NCI-H748 treated with DMSO at 0.1 percent for 48 hours (cell line): ENCODE measurements around the gene MARF1.
"Not testable (repeated sequence)": the region's sequence is repeated elsewhere in the genome, so short reads cannot be mapped to it uniquely, and the experiment has no call there.

Experiments used
- DNase-seq: peaks from one replicate; lab custom pipeline; 2025; lab: John Stamatoyannopoulos, UW

Gene MARF1

GRCh38 chr16:15643048-15643945 lies at the start of gene MARF1:
Gene MARF1, minus strand, starts transcription at chr16:15643154. Its CDS starts 3,921 bp downstream, at chr16:15639233.
- DNase-seq, result peak; percentile 74

GRCh38 chr16:15692508-15692907 lies 49.6 kb upstream of the MARF1 start:
- DNase-seq, result not testable (repeated sequence)

- DNase-seq, result no peak
Measured at GRCh38 chr16:15691046-15691445, 48.1 kb upstream of the MARF1 start.

GRCh38 chr16:15690296-15690695 lies 47.3 kb upstream of the MARF1 start:
- no peak for DNase-seq

GRCh38 chr16:15689290-15689689 lies 46.3 kb upstream of the MARF1 start:
- DNase-seq, result no peak

GRCh38 chr16:15686287-15686686 lies 43.3 kb upstream of the MARF1 start:
- DNase-seq, result no peak

GRCh38 chr16:15682105-15682570 lies 39.2 kb upstream of the MARF1 start:
- DNase-seq, result no peak

GRCh38 chr16:15677447-15677846 lies 34.5 kb upstream of the MARF1 start:
- DNase-seq, result no peak

GRCh38 chr16:15676506-15676905 lies 33.6 kb upstream of the MARF1 start:
- DNase-seq, result no peak

GRCh38 chr16:15674571-15674970 lies 31.6 kb upstream of the MARF1 start:
- DNase-seq, result no peak

- peak; percentile 47 for DNase-seq
Measured at GRCh38 chr16:15672514-15673167, 29.7 kb upstream of the MARF1 start.

GRCh38 chr16:15672127-15672513 lies 29.2 kb upstream of the MARF1 start:
- not testable (repeated sequence) for DNase-seq

- no peak for DNase-seq
Measured at GRCh38 chr16:15671530-15672117, 28.7 kb upstream of the MARF1 start.

GRCh38 chr16:15667091-15667742 lies 24.3 kb upstream of the MARF1 start:
- no peak for DNase-seq

- DNase-seq, result no peak
Measured at GRCh38 chr16:15665107-15665506, 22.2 kb upstream of the MARF1 start.

- DNase-seq, result no peak
Measured at GRCh38 chr16:15660203-15660601, 17.2 kb upstream of the MARF1 start.

GRCh38 chr16:15658556-15658955 lies 15.6 kb upstream of the MARF1 start:
- no peak for DNase-seq

GRCh38 chr16:15658149-15658548 lies 15.2 kb upstream of the MARF1 start:
- DNase-seq, result no peak

- not testable (repeated sequence) for DNase-seq
Measured at GRCh38 chr16:15655561-15655960, 12.6 kb upstream of the MARF1 start.

- DNase-seq, result no peak
Measured at GRCh38 chr16:15654591-15654990, 11.6 kb upstream of the MARF1 start.

- no peak for DNase-seq
Measured at GRCh38 chr16:15653227-15653626, 10.3 kb upstream of the MARF1 start.

GRCh38 chr16:15652293-15653001 lies 9.5 kb upstream of the MARF1 start:
- DNase-seq, result no peak
